CD14-positive monocyte (primary cell): ENCODE data around the gene SLC35G6. TPM values are rescaled to one million over a fixed set of nuclear protein-coding genes. Genes with fewer than 3 reads are reported as not detected.

Experiments
- DNase-seq, 3 donors: peaks; one replicate each; pipeline ENCODE4 v3.0.0-alpha.2; 2011 to 2022
- H2AFZ ChIP-seq: 2 replicates; pipeline ENCODE4 v1.6.0; 2012; ENCODE audit warnings: mild to moderate bottlenecking, low read depth, low read length, inconsistent platforms; ENCODE audit not compliant: insufficient read depth, poor library complexity, severe bottlenecking
- H3K27ac ChIP-seq, 2 donors: 1 replicate in 1 of 2; 2 replicates in 1 of 2; pipeline ENCODE4 v1.5.1; 2012 to 2013; ENCODE audit warnings: low read length in 2 of 2, control low read depth in 1 of 2, inconsistent platforms in 1 of 2, low read depth in 1 of 2, mild to moderate bottlenecking in 1 of 2
- H3K27me3 ChIP-seq, 2 donors: one replicate each; pipeline versions ENCODE4 v1.6.0 to v1.6.1; 2011 to 2013; ENCODE audit warnings: low read length in 2 of 2; ENCODE audit not compliant: control insufficient read depth in 2 of 2, insufficient read depth in 2 of 2
- H3K36me3 ChIP-seq, 2 donors: replicated peaks in 1 of 2; 1 replicate in 1 of 2; 2 replicates in 1 of 2; pipeline versions ENCODE4 v1.5.1 to v1.6.1; 2012 to 2013; ENCODE audit warnings: low read length in 2 of 2, control low read depth in 1 of 2, inconsistent platforms in 1 of 2, mild to moderate bottlenecking in 1 of 2; ENCODE audit not compliant: insufficient read depth in 2 of 2, control insufficient read depth in 1 of 2
- H3K4me1 ChIP-seq, 2 donors: 1 replicate in 1 of 2; 2 replicates in 1 of 2; pipeline versions ENCODE4 v1.5.1 to v1.6.1; 2012 to 2013; ENCODE audit warnings: low read length in 2 of 2, control low read depth in 1 of 2, inconsistent platforms in 1 of 2, mild to moderate bottlenecking in 1 of 2, moderate library complexity in 1 of 2; ENCODE audit not compliant: insufficient read depth in 2 of 2, control insufficient read depth in 1 of 2
- H3K4me2 ChIP-seq: replicated peaks from 2 replicates; pipeline ENCODE3; 2012; ENCODE audit warnings: low read length, moderate library complexity, mild to moderate bottlenecking; ENCODE audit not compliant: poor library complexity, severe bottlenecking; ENCODE audit errors: extremely low read depth
- H3K4me3 ChIP-seq, 3 experiments: fragments of 200-600 bp in 1 of 3; sonication (generic) in 1 of 3; replicated peaks in 1 of 3; 1 replicate in 2 of 3; 2 replicates in 1 of 3; pipeline ENCODE4 v1.5.1; 2011 to 2013; ENCODE audit warnings: low read length in 3 of 3, mild to moderate bottlenecking in 3 of 3, control low read depth in 2 of 3, low read depth in 2 of 3, inconsistent platforms in 1 of 3, moderate library complexity in 1 of 3
- H3K79me2 ChIP-seq: 2 replicates; pipeline ENCODE4 v1.6.0; 2012; ENCODE audit warnings: mild to moderate bottlenecking, control low read depth, inconsistent platforms, low read length, moderate library complexity; ENCODE audit not compliant: insufficient read depth
- H3K9ac ChIP-seq: 2 replicates; pipeline ENCODE4 v1.6.0; 2017; ENCODE audit warnings: low read length, mild to moderate bottlenecking; ENCODE audit not compliant: insufficient read depth, poor library complexity, severe bottlenecking
- H3K9me3 ChIP-seq, 2 donors: replicated peaks in 1 of 2; 1 replicate in 1 of 2; 2 replicates in 1 of 2; pipeline versions ENCODE4 v1.5.1 to v1.6.1; 2012 to 2013; ENCODE audit warnings: low read length in 2 of 2, control low read depth in 1 of 2; ENCODE audit not compliant: control insufficient read depth in 1 of 2, insufficient read depth in 1 of 2
- H4K20me1 ChIP-seq: 2 replicates; pipeline ENCODE4 v1.6.0; 2012; ENCODE audit warnings: mild to moderate bottlenecking, low read length, control low read depth, moderate library complexity; ENCODE audit not compliant: insufficient read depth
- H3K27ac Mint-ChIP-seq, 7 donors: one replicate each; pipeline ENCODE4 v1.8.0; 2020; ENCODE audit warnings: mild to moderate bottlenecking in 7 of 7, mixed read lengths in 7 of 7, moderate library complexity in 6 of 7, inconsistent platforms in 2 of 7
- H3K27me3 Mint-ChIP-seq, 3 donors: one replicate each; pipeline ENCODE4 v1.8.0; 2021 to 2022; ENCODE audit warnings: low read depth in 3 of 3, mild to moderate bottlenecking in 3 of 3, mixed read lengths in 3 of 3, moderate library complexity in 3 of 3, inconsistent platforms in 1 of 3
- H3K36me3 Mint-ChIP-seq, 2 donors: one replicate each; pipeline ENCODE4 v1.8.0; 2020; ENCODE audit warnings: mixed read lengths in 2 of 2, inconsistent platforms in 1 of 2, mild to moderate bottlenecking in 1 of 2
- H3K4me1 Mint-ChIP-seq: one replicate; pipeline ENCODE4 v1.8.0; 2020; ENCODE audit warnings: mild to moderate bottlenecking, mixed read lengths
- H3K4me3 Mint-ChIP-seq, 2 donors: one replicate each; pipeline ENCODE4 v1.8.0; 2020; ENCODE audit warnings: mild to moderate bottlenecking in 2 of 2, mixed read lengths in 2 of 2, moderate library complexity in 1 of 2
- H3K9me3 Mint-ChIP-seq, 7 donors: one replicate each; pipeline ENCODE4 v1.8.0; 2020 to 2022; ENCODE audit warnings: mixed read lengths in 7 of 7, mild to moderate bottlenecking in 6 of 7, moderate library complexity in 6 of 7, inconsistent platforms in 2 of 7
- CTCF ChIP-seq: fragments of 200-600 bp; IDR thresholded peaks from one replicate; pipeline ENCODE4 v1.8.0; 2022; ENCODE audit warnings: antibody characterized with exemption, mild to moderate bottlenecking
- WGBS: methylation state at CpG from one replicate; pipeline ENCODE4 v1.1.5; 2013; ENCODE audit warnings: missing lambda C conversion rate; ENCODE audit not compliant: insufficient coverage; 5-methylcytosine and 5-hydroxymethylcytosine counted together
- intact Hi-C, 2 donors: fragments of 100-400 bp; cut with micrococcal nuclease; formaldehyde crosslinking; loops; one replicate each; pipeline versions ENCODE4 v1.15.0 to v1.15.1; 2023
- polyA plus RNA-seq, 3 donors: library from polyadenylated mRNA; depleted of rRNA in 1 of 3; unstranded in 2 of 3; stranded (reverse) in 1 of 3; fragments of 300-500 nt in 2 of 3; fragments of >200 nt in 1 of 3; fragmentation: Illumina TruSeq in 2 of 3; gene quantifications; 1 replicate in 2 of 3; 2 replicates in 1 of 3; pipeline ENCODE4 v1.2.3, GENCODE V29; 2012 to 2021

Gene SLC35G6
- polyA plus RNA-seq, 3 donors = not detected

- Mint-ChIP-seq H3K4me1 (peaks cover 23% of the 10 kb centered on the region), H3K4me3 (no peak overlapping the region), H3K27me3 (peaks cover 0 to 4% (median 0%) of the 10 kb centered on the region in 3 donors), H3K36me3 (peaks cover 69 to 74% of the 10 kb centered on the region in 2 donors), H3K27ac (peak overlapping the region in 1 of 7 donors; percentile 41), H3K9me3 (no peaks in the 10 kb centered on the region)
- Histone ChIP-seq H2AFZ (no peak overlapping the region), H4K20me1 (peaks cover 31% of the 10 kb centered on the region), H3K36me3 (peaks cover 63 to 75% of the 10 kb centered on the region in 2 donors), H3K27me3 (no peaks in the 10 kb centered on the region), H3K27ac (no peak overlapping the region), H3K9me3 (no peaks in the 10 kb centered on the region), H3K4me1 (peaks cover 16 to 21% of the 10 kb centered on the region in 2 donors), H3K4me3 (no peak overlapping the region), H3K79me2 (no peaks in the 10 kb centered on the region), H3K9ac (no peak overlapping the region), H3K4me2 (no peak overlapping the region)
- intact Hi-C loops = loop anchor here in 1 of 2 donors (2.0 kb wide), 1 partner anchor 49 kb away; the partner anchor contains the start of gene SENP3
- TF ChIP-seq CTCF = no peak
- no peak for DNase-seq
- over 99% methylated on average over 15 of the region's 15 CpGs for WGBS
These were observed 30.9 kb downstream of the SLC35G6 start for GRCh38 chr17:7512105-7512504.

GRCh38 chr17:7512824-7513540, 31.7 kb downstream of the SLC35G6 start:
- Mint-ChIP-seq H3K36me3 (peaks cover 61 to 65% of the 10 kb centered on the region in 2 donors), H3K4me1 (peaks cover 23% of the 10 kb centered on the region), H3K4me3 (no peak overlapping the region), H3K9me3 (no peaks in the 10 kb centered on the region), H3K27ac (peak overlapping the region in 1 of 7 donors; percentile 50), H3K27me3 (peaks cover 0 to 4% (median 0%) of the 10 kb centered on the region in 3 donors)
- Histone ChIP-seq H3K36me3 (peaks cover 60 to 66% of the 10 kb centered on the region in 2 donors), H3K4me1 (peaks cover 16 to 21% of the 10 kb centered on the region in 2 donors), H3K9me3 (no peaks in the 10 kb centered on the region), H3K79me2 (no peaks in the 10 kb centered on the region), H4K20me1 (peaks cover 31% of the 10 kb centered on the region), H3K4me3 (no peak overlapping the region), H2AFZ (no peak overlapping the region), H3K27ac (no peak overlapping the region), H3K27me3 (no peaks in the 10 kb centered on the region), H3K4me2 (no peak overlapping the region), H3K9ac (no peak overlapping the region)
- DNase-seq = no peak
- no peak for TF ChIP-seq CTCF
- intact Hi-C loops = loop anchor here in 1 of 2 donors (2.0 kb wide), 1 partner anchor 48 kb away; the partner anchor contains the start of gene SENP3
- 65% methylated on average over 20 of the region's 20 CpGs for WGBS
